ENCODE results near the gene ZP1.

ZP1 gene

DNA sequence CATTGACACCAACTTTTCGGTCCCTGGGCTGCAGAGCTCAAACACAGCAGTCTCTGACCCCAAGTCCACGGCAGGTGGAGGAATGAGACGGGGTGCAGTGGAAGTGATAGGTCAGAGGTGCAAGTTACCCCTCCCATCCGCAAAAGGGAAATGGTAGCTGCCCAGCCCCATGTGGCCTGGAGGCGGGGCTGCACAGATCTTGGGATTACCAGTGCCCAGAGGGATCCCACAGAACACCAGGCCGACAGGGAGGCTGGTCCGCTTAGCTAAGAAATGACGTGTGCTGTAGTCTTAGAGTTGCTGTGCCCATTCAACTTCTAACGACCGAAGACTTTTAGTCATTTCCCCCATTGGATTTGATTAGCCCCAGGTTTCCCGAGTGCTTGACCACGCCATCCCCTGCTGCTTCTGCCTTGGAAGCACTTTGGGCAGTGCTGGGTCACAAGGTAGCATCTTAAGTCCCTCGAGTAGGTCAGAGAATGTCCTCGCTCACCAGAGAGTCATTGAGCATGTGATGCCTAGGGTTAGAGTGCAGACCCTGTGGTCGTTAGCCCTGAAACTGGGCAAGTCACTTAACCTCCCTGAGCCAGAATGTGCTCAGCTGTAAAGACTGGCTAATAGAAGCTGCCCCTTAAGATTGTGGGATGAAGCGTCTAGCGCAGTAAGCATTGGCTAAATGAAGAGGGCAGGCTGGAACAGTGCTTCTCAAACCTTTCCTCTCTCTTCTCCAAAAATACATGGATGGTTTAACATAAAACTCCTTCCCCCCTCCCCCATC is 15.8 kb upstream of the ZP1 start:
- TF ChIP-seq, protein P1, sequence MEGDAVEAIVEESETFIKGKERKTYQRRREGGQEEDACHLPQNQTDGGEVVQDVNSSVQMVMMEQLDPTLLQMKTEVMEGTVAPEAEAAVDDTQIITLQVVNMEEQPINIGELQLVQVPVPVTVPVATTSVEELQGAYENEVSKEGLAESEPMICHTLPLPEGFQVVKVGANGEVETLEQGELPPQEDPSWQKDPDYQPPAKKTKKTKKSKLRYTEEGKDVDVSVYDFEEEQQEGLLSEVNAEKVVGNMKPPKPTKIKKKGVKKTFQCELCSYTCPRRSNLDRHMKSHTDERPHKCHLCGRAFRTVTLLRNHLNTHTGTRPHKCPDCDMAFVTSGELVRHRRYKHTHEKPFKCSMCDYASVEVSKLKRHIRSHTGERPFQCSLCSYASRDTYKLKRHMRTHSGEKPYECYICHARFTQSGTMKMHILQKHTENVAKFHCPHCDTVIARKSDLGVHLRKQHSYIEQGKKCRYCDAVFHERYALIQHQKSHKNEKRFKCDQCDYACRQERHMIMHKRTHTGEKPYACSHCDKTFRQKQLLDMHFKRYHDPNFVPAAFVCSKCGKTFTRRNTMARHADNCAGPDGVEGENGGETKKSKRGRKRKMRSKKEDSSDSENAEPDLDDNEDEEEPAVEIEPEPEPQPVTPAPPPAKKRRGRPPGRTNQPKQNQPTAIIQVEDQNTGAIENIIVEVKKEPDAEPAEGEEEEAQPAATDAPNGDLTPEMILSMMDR (IDR thresholded peaks at IDR 0.05; ENCODE audit: low read depth, low read length, missing control alignments) = no peak
- no peak overlapping the region for H3K4me3 ChIP-seq (ENCODE audit: low read depth, low read length)
- in situ Hi-C loops (cut with HindIII; ENCODE audit: low sequenced_read_pairs) = no loop called here
- no peak for DNase-seq (ENCODE audit: low read depth)

DNA sequence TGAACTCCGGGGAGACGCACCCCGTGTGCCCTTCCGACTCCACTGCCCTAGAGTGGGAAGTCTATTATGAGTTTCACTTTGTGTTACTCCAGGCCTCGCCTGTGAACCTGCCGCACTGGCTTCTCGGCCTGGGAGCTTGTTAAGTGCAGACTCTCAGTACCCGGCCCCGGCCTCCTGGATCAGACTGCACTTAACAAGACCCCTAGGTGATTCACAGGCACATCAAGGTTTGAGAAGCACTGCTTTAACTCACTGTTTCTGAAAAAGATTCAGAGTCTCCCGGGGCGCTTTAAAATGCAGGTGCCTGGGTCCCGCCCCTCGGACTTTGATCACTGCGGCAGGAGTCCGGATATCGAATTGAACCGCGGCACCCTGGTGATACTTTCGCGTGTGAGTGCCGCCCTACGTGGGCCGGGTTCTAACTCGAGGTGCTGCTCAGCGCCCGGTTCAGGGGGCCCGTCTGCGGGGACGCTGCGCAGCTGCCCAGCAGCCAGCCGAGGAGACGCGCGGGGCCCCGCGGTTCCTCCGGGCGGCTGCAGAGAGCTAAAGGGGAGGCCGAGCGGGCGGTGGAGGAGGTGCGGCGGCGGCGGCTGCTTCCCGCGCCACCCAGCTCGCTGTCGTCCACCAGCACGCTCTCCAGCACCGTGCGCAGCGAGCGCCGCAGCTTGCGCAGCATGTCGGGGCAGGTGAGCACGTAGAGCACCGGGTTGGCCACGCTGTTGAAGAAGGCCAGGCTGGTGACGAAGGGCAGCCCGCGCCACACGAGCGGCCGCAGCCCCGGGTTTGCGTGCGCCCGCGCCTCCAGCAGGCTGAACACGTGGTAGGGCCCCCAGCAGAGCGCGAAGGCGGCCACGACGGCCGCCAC is 15.0 kb upstream of the ZP1 start:
- in situ Hi-C loops (cut with HindIII; ENCODE audit: low sequenced_read_pairs) = no loop called here
- no peak overlapping the region for H3K4me3 ChIP-seq (ENCODE audit: low read depth, low read length)

DNA sequence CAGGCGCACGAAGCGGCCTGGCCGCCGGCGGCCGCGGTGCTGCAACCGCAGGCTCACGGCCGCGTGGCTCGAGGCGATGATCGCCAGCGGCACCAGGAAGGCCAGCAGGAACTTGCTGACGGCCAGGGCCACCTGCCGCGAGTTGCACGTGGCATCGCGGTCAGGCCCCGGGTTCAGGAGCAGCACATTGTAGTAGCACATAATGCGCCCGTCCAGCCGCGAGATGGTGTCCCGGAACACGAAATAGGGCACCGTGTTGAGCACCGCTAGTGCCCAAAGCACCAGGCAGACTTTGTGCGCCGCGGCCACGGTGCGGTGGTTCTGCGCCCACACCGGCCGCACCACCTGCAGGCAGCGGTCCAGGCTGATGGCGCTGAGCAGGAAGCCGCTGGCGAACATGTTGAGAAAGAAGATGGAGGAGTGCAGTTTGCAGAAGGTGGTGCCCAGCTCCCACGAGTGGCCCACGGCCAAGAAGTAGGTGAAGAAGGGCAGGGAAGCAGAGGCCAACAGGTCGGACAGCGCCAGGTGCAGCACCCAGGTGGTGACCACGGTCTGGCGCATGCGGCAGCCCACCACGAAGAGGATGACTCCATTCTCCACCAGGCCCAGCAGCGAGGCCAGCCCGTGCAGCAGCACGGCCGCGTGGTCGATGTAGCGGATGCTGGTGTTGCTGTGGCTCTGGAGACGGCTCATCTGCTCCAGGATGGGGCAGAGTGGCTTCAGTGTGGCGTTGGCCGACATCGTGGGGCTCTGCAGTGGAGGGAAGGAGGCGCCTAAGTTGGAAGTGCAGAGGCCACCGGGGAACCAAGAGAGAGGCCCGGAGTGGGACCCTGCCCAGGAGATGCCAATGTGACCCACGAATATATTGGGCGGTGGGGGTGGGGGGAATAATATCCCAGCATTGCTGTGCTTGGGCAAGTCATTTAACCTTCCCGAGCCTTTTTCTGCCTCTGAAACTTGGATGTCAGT is 14.1 kb upstream of the ZP1 start:
- TF ChIP-seq, protein P1 (IDR thresholded peaks at IDR 0.05; ENCODE audit: low read depth, low read length, missing control alignments) = no peak
- no peak for DNase-seq (ENCODE audit: low read depth)
- in situ Hi-C loops (cut with HindIII; ENCODE audit: low sequenced_read_pairs) = no loop called here
- no peak overlapping the region for H3K4me3 ChIP-seq (ENCODE audit: low read depth, low read length)

More for the DNA sequence above, 15.0 kb upstream of the ZP1 start:
- TF ChIP-seq, protein P1 (IDR thresholded peaks at IDR 0.05; ENCODE audit: low read depth, low read length, missing control alignments) = no peak
- DNase-seq (ENCODE audit: low read depth) = no peak

DNA sequence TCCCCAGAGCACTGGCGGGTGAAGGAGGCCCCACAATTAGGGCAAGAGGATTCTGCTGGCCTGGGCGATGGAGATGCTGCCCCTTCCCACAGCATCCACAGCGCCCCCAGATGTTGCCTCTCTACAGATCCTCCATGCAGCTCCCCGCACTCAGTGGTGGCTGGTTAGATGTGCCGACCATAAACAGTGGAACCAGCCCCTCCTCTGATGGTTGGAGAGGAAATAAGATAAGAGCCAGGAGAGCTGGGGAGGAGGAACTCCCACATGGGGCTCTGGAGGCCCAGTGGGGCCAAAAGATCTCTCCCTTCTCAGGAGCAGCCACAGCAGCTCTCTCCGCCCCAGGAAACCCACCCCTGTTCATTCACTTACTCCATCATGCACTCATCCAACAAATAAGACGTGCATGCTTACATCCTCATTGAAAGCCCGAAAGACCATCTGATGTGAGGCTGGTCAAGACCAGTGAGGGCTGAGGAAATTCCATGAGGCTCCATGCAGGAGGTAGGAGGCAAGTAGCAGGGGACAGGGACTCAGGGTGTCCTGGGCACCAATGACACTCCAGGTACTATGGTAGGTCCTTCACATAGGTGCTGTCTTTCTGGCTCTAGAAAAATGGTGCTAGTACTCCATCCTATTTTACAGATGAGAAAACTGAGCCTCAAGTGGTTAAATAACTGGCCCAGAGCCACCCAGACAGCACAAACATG is 13.0 kb upstream of the ZP1 start:
- H3K4me3 ChIP-seq (ENCODE audit: low read depth, low read length) = no peak overlapping the region
- DNase-seq (ENCODE audit: low read depth) = no peak
- TF ChIP-seq, protein P1 (IDR thresholded peaks at IDR 0.05; ENCODE audit: low read depth, low read length, missing control alignments) = no peak
- in situ Hi-C loops (cut with HindIII; ENCODE audit: low sequenced_read_pairs) = no loop called here

DNA sequence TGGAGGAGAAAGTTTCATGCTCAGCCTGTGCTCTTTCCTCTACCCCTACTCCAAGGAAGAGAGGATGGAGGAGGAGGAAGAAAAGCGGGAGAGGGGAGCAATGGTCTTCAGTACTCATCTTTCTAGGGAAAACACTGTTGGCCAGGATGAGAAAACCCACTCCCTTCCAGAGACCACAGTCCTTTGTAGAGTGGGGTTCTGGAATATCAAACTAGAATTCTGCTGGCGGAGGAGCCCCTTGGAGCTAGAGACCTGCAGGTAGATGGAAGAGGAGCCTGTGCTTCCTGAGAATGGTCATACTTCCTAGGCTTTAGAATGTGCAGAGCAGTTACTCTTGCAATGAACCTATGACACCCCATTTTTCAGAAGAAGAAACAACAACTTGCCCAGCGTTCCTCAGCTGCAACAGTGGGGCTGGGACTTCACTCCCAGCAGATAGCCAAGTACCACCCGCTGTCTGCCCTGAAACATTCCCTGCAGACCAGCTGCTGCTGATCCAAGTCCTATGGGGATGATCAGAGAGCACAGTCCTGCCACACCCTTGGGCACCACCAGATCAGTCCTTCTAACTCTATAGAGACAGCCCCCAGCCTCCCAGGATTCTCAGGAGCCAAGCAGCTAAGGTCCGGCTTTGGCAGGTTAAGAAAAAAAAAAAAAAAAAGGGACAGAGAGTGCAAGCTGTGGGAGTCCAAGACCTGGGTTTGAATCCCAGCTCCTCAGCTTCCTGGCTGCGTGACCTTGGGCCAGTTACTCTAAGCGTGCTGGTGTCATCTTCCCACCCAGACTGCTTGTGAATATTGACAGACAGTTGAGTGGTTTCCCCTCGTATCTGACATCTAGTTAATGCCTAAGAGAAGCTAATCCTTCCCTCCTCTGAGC is 12.3 kb upstream of the ZP1 start:
- no peak for DNase-seq (ENCODE audit: low read depth)
- TF ChIP-seq, protein P1 (IDR thresholded peaks at IDR 0.05; ENCODE audit: low read depth, low read length, missing control alignments) = no peak
- in situ Hi-C loops (cut with HindIII; ENCODE audit: low sequenced_read_pairs) = loop anchor here (5.0 kb wide), 1 partner anchor 42 kb away; no protein-coding TSS in a partner anchor
- no peak overlapping the region for H3K4me3 ChIP-seq (ENCODE audit: low read depth, low read length)

Measured in astrocyte of the cerebellum (primary cell).